ENCODE data around the gene PLTP.
"Not testable (repeated sequence)": the region's sequence is repeated elsewhere in the genome, so short reads cannot be mapped to it uniquely, and the experiment has no call there.

The PLTP gene

GRCh38 chr20:45911486-45912343 lies at the start of gene PLTP:
Gene PLTP, minus strand, starts transcription at chr20:45912155. Its CDS starts 703 bp downstream, at chr20:45911452.
- Mint-ChIP-seq H3K9me3 (no peaks in the 10 kb centered on the region), H3K4me3 (peak within 1 kb of the TSS; percentile 65), H3K27ac (peak within 1 kb of the TSS; percentile 65), H3K36me3 (ENCODE audit: low read depth) (no peaks in the 10 kb centered on the region), H3K4me1 (ENCODE audit: low read depth) (peaks cover 7% of the 10 kb centered on the region), H3K27me3 (ENCODE audit: low read depth) (peaks cover 7% of the 10 kb centered on the region)
- DNase-seq (ENCODE audit: low spot score): no peak

DNA sequence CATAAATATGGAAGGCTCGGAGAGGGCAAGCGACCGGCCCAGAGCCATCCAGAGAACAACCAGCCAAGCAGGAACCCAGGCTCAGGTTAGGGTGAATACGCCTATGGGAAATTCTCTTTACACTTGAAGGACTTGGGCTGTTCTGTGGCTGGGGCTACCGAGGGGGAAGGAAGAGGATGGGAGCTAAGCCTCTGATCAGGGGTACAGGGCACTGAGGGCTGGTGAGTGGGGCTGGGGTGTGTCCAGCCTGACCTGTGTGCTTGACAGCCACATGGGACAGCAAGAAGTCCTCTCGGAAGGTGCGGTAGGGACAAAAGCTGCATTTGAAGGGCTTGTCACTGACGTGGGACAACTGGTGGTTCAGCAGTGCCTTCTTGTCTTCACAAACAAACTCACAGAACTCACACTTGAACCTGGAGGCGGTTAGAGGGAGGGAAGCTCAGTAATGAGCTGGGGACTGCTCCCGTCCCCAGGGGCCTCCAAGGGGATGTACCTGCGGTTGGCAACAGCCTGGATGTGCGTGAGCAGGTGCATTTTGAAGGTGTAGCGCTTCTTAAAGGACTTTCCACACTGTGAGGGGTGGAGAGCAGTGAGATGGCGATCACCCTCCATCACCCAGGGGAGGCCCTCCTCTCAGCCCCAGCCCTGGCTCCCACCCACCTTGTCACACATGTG lies 48.1 kb upstream of the PLTP start:
- Mint-ChIP-seq H3K9me3 (no peaks in the 10 kb centered on the region), H3K36me3 (ENCODE audit: low read depth) (peaks cover 60% of the 10 kb centered on the region), H3K27ac (no peak overlapping the region), H3K27me3 (ENCODE audit: low read depth) (no peaks in the 10 kb centered on the region), H3K4me1 (ENCODE audit: low read depth) (no peaks in the 10 kb centered on the region), H3K4me3 (no peak overlapping the region)
- no peak for DNase-seq (ENCODE audit: low spot score)

DNA sequence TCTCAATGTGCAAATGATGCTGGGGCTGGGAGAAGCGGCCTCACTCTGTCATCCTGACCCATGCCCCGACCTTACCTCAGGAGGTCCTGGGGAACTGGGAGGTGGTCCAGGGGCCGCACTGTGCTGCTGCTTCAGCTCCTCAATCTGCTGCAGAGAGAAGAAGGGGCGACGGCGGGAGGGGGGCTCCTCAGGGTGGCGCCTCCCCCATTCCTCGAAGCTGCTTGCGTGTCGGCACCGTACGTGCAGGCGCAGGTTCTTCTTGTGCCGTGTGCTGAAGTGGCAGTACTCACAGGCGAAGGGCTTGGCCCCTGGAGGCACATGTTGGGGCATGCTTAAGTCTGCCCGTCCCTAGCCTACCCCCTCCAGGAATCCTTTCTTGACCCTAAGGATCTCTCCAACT lies 47.2 kb upstream of the PLTP start:
- Mint-ChIP-seq H3K4me1 (ENCODE audit: low read depth) (no peaks in the 10 kb centered on the region), H3K27me3 (ENCODE audit: low read depth) (no peaks in the 10 kb centered on the region), H3K36me3 (ENCODE audit: low read depth) (peaks cover 56% of the 10 kb centered on the region), H3K4me3 (no peak overlapping the region), H3K9me3 (no peaks in the 10 kb centered on the region), H3K27ac (no peak overlapping the region)
- no peak for DNase-seq (ENCODE audit: low spot score)

GRCh38 chr20:45958593-45958992 lies 46.6 kb upstream of the PLTP start:
- no peak overlapping the region for H3K4me3 Mint-ChIP-seq
- no peak for DNase-seq (ENCODE audit: low spot score)
- no peak overlapping the region for H3K27ac Mint-ChIP-seq
- no peaks in the 10 kb centered on the region for H3K27me3 Mint-ChIP-seq (ENCODE audit: low read depth)
- H3K4me1 Mint-ChIP-seq (ENCODE audit: low read depth): no peaks in the 10 kb centered on the region
- no peaks in the 10 kb centered on the region for H3K9me3 Mint-ChIP-seq
- peaks cover 57% of the 10 kb centered on the region for H3K36me3 Mint-ChIP-seq (ENCODE audit: low read depth)

GRCh38 chr20:45957021-45957941 lies 45.3 kb upstream of the PLTP start:
- H3K36me3 Mint-ChIP-seq (ENCODE audit: low read depth): peaks cover 48% of the 10 kb centered on the region

GRCh38 chr20:45956326-45956725 lies 44.4 kb upstream of the PLTP start:
- H3K27me3 Mint-ChIP-seq (ENCODE audit: low read depth); H3K4me1 Mint-ChIP-seq (ENCODE audit: low read depth); H3K27ac Mint-ChIP-seq; H3K9me3 Mint-ChIP-seq; H3K4me3 Mint-ChIP-seq; DNase-seq (ENCODE audit: low spot score): not testable (repeated sequence)
- H3K36me3 Mint-ChIP-seq (ENCODE audit: low read depth): peaks cover 51% of the 10 kb centered on the region

More at GRCh38 chr20:45957021-45957941, 45.3 kb upstream of the PLTP start:
- Mint-ChIP-seq H3K4me1 (ENCODE audit: low read depth) (no peaks in the 10 kb centered on the region), H3K27ac (no peak overlapping the region), H3K9me3 (no peaks in the 10 kb centered on the region), H3K4me3 (no peak overlapping the region), H3K27me3 (ENCODE audit: low read depth) (no peaks in the 10 kb centered on the region)
- no peak for DNase-seq (ENCODE audit: low spot score)

- no peaks in the 10 kb centered on the region for H3K27me3 Mint-ChIP-seq (ENCODE audit: low read depth)
- no peak for DNase-seq (ENCODE audit: low spot score)
- peaks cover 35% of the 10 kb centered on the region for H3K36me3 Mint-ChIP-seq (ENCODE audit: low read depth)
- no peak overlapping the region for H3K27ac Mint-ChIP-seq
- no peak overlapping the region for H3K4me3 Mint-ChIP-seq
- H3K9me3 Mint-ChIP-seq: no peaks in the 10 kb centered on the region
- H3K4me1 Mint-ChIP-seq (ENCODE audit: low read depth): no peaks in the 10 kb centered on the region
These were observed 41.7 kb upstream of the PLTP start for GRCh38 chr20:45953672-45954071.

DNA sequence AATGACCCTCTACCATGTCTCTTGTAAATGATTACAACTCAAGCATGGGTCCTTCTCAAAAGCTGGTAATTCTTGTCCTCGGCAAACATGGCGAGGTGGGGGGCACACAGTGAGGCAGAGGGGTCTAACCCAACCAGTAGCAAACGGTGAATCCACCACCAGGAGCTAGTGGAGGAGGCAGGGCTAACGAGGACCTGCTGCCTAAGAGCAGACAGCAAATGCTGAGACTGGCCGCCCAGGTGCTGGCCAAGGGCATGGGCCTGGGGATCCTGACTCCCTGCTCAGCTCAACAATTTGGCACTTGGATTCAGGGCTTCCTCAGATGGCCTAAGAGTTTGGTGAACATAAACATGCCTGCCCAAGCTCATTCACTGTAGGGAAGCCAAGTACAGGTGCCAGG lies 40.9 kb upstream of the PLTP start:
- Mint-ChIP-seq H3K4me1 (ENCODE audit: low read depth) (no peaks in the 10 kb centered on the region), H3K4me3 (no peak overlapping the region), H3K36me3 (ENCODE audit: low read depth) (peaks cover 33% of the 10 kb centered on the region), H3K27ac (no peak overlapping the region), H3K9me3 (no peaks in the 10 kb centered on the region), H3K27me3 (ENCODE audit: low read depth) (no peaks in the 10 kb centered on the region)
- DNase-seq (ENCODE audit: low spot score): no peak

DNA sequence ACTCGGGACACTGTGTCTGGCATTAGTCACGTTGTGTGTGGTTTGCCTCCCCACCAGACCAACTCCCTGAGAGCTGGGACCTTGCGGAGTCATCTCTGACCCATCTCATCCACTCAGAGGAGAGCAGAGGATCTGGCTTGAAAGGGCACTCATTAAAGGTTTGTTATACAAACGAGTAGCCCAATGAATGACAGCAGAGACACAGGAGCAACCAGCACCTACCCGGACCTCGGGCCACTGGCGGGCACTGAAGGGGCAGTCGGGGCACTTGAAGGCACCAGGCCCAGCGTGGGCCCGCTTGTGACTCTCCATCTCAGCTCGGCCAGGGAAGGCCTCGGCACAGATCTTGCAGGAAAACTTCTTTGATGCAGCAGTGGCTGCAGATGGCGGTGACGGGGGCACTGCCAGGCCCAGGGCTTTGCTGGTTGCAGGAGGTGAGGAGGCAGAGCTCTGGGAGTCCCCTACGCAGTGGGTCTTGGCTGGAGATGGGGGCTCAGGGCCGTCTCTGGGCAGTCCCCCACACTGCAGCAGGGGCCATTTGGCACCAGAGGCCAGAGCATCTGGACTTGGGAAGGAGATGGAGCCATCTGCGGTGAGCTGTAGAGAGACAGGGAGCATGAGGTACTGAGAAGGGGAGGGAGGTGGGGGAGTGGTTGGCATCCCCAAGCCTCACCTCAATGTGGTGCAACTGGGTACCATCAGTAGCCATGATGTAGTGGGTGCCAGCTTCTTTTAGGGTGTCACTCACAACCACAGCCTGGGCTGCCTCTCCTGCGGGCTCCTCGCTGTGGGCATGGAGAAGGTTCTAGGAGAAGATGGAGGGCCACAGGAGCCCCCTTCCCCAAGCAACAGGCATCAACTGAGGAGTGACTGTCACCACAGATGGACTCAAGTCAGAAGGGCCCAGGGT lies 40.2 kb upstream of the PLTP start:
- no peaks in the 10 kb centered on the region for H3K9me3 Mint-ChIP-seq
- H3K27ac Mint-ChIP-seq: no peak overlapping the region
- H3K4me3 Mint-ChIP-seq: no peak overlapping the region
- H3K36me3 Mint-ChIP-seq (ENCODE audit: low read depth): peaks cover 29% of the 10 kb centered on the region
- no peak for DNase-seq (ENCODE audit: low spot score)
- H3K4me1 Mint-ChIP-seq (ENCODE audit: low read depth): no peaks in the 10 kb centered on the region
- no peaks in the 10 kb centered on the region for H3K27me3 Mint-ChIP-seq (ENCODE audit: low read depth)

DNA sequence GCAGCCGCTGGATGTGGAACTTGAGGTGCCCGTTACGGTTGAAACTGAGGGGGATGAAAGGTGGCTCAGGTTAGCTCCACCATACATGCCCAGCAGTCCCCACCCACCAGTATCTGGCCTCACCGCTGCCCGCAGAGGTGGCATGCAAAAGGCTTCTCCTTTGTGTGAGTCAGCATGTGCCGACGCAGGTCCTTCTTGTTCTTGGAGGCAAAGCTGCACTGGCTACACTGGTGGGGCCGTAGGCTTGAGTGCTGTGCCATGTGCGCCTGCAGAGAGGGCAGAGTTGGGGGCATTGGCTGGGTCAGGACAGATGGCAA lies 38.3 kb upstream of the PLTP start:
- no peaks in the 10 kb centered on the region for H3K27me3 Mint-ChIP-seq (ENCODE audit: low read depth)
- H3K27ac Mint-ChIP-seq: no peak overlapping the region
- H3K36me3 Mint-ChIP-seq (ENCODE audit: low read depth): peaks cover 38% of the 10 kb centered on the region
- no peak for DNase-seq (ENCODE audit: low spot score)
- H3K4me3 Mint-ChIP-seq: no peak overlapping the region
- no peaks in the 10 kb centered on the region for H3K9me3 Mint-ChIP-seq
- H3K4me1 Mint-ChIP-seq (ENCODE audit: low read depth): no peaks in the 10 kb centered on the region

- Mint-ChIP-seq H3K4me3 (no peak overlapping the region), H3K4me1 (ENCODE audit: low read depth) (no peaks in the 10 kb centered on the region), H3K27me3 (ENCODE audit: low read depth) (no peaks in the 10 kb centered on the region), H3K36me3 (ENCODE audit: low read depth) (peaks cover 42% of the 10 kb centered on the region), H3K27ac (peak overlapping the region; percentile 18), H3K9me3 (no peaks in the 10 kb centered on the region)
- no peak for DNase-seq (ENCODE audit: low spot score)
These were observed 37.8 kb upstream of the PLTP start for GRCh38 chr20:45949542-45950329.

DNA sequence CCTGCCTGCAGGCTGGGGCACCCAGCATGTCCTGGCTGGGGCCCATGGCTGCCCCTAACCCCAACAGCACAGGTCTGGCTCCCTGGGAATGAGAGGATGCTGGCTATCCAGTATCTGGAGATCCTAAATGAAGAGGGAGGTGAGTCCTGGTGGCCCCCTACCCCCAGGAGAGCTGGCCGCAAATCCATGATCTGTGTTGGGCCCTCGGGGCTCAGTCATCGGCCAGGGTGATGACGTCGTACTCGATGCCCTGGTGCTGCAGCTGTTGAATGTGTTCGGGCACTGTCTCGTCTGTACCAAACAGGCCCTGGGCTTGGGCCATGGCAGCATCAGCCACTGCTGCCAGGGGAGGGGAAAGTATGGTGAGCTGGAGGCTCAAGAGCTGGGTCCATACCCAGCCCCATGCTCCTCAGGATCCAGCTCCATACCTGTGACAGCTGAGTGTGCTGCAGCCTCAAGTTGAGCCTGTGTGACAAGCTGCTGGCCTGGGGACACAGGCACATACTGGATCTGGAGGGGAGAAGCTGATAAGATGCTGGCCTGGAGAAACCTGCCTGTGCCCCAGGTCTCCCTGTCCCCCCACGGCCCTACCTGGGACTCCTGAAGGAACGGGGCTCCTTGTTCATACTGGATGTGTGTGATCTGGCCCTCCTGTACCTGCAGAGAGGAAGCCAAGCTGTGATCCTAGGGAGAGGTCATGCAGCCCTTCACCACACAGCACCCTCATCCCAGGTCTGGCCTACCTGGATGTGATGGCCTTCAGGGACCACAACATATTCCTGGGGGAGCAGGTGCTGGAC lies 37.0 kb upstream of the PLTP start:
- Mint-ChIP-seq H3K36me3 (ENCODE audit: low read depth) (peaks cover 50% of the 10 kb centered on the region), H3K27me3 (ENCODE audit: low read depth) (no peaks in the 10 kb centered on the region), H3K4me1 (ENCODE audit: low read depth) (no peaks in the 10 kb centered on the region), H3K4me3 (no peak overlapping the region), H3K9me3 (no peaks in the 10 kb centered on the region), H3K27ac (peak overlapping the region; percentile 18)
- no peak for DNase-seq (ENCODE audit: low spot score)
